ENCODE results near the gene CCL21.

CCL21 gene

GRCh38 chr9:34710023-34710422, at the start of gene CCL21:
Gene CCL21, minus strand, starts transcription at chr9:34710136. Its CDS starts 70 bp downstream, at chr9:34710066.
- ChIA-PET POLR2A (interaction anchor here (0.7 kb wide), 2 partner anchors 64 to 1716 kb away, joined by 4 read pairs; no protein-coding TSS in a partner anchor), CTCF (interaction anchor here (0.6 to 1.7 kb wide), 3 partner anchors 9 to 118 kb away, joined by 3 to 14 read pairs (median 3); no protein-coding TSS in a partner anchor)
- TF ChIP-seq GLI2 (tag by site-specific recombination; IDR thresholded peaks at IDR 0.05; ENCODE audit: borderline replicate concordance, low read depth) (no peak), ZFP37 (tag by site-specific recombination; IDR thresholded peaks at IDR 0.05) (no peak), ZNF302 (tag by site-specific recombination; IDR thresholded peaks at IDR 0.05; ENCODE audit: low read depth) (no peak), ZNF596 (tag by site-specific recombination; IDR thresholded peaks at IDR 0.05) (no peak), HOXC10 (CRISPR knock-in tag; IDR thresholded peaks at IDR 0.05) (no peak), GLI4 (tag by site-specific recombination; IDR thresholded peaks at IDR 0.05) (no peak)
- TF ChIP-seq, protein P1, sequence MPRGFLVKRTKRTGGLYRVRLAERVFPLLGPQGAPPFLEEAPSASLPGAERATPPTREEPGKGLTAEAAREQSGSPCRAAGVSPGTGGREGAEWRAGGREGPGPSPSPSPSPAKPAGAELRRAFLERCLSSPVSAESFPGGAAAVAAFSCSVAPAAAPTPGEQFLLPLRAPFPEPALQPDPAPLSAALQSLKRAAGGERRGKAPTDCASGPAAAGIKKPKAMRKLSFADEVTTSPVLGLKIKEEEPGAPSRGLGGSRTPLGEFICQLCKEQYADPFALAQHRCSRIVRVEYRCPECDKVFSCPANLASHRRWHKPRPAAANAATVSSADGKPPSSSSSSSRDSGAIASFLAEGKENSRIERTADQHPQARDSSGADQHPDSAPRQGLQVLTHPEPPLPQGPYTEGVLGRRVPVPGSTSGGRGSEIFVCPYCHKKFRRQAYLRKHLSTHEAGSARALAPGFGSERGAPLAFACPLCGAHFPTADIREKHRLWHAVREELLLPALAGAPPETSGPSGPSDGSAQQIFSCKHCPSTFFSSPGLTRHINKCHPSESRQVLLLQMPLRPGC (tag by site-specific recombination; IDR thresholded peaks at IDR 0.05), result no peak
- TF ChIP-seq, protein P2, sequence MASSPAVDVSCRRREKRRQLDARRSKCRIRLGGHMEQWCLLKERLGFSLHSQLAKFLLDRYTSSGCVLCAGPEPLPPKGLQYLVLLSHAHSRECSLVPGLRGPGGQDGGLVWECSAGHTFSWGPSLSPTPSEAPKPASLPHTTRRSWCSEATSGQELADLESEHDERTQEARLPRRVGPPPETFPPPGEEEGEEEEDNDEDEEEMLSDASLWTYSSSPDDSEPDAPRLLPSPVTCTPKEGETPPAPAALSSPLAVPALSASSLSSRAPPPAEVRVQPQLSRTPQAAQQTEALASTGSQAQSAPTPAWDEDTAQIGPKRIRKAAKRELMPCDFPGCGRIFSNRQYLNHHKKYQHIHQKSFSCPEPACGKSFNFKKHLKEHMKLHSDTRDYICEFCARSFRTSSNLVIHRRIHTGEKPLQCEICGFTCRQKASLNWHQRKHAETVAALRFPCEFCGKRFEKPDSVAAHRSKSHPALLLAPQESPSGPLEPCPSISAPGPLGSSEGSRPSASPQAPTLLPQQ (tag by site-specific recombination; IDR thresholded peaks at IDR 0.05), result no peak
- H3K36me3 ChIP-seq (ENCODE audit: control insufficient read depth in 2 of 2, insufficient read depth in 1 of 2, low read length in 2 of 2), result no peaks in the 10 kb centered on the region
- H3K9me3 ChIP-seq (ENCODE audit: control insufficient read depth, insufficient read depth, low read depth, low read length), result no peaks in the 10 kb centered on the region
- no peaks in the 10 kb centered on the region for H3K4me1 ChIP-seq (ENCODE audit: control insufficient read depth, insufficient read depth, low read length)
- no peak within 1 kb of the TSS for H3K27ac ChIP-seq (ENCODE audit: extremely low read depth, low read depth, low read length)
- H3K4me3 ChIP-seq (ENCODE audit: low read depth, low read length), result no peak within 1 kb of the TSS

DNA sequence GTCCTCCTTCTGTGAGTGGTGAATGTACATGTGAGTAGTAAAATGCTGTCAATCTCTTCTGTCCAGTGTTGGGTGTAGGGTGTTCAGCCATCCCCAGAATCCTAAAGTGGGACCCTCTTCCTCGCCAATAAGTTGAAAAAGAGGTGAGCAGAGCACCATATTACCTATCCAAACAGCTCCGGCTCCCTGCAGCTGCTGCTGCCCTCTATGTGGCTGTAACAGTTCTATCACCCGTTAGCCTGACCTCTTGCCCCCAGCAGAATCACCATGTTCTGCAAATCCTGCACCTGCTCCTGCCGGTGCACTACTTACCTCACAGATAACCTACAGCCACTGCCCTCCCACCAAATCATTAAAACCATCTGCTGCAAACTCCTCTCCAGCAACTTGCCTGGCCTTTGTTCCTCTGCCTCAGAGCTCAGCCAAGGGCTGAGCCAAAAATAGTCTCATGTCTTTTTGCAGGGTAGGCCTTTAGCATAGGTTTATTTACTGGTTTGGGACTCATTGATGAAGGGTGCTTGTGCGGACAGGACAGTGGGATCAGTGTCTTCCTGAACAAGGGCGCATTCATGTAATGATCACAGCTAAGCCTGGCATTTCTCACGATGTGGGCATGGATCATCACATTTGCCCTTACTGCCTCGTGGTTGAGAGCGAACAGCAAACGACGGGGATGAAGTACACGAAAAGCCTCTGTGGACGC, 49.6 kb upstream of the CCL21 start:
- CTCF ChIA-PET, result interaction anchor here (0.5 to 4.0 kb wide), 54 partner anchors 10 to 794 kb away, joined by 3 to 28 read pairs (median 4); partner anchors contain the start of gene FANCG
- Histone ChIP-seq H3K27ac (ENCODE audit: extremely low read depth, low read depth, low read length) (no peak overlapping the region), H3K4me1 (ENCODE audit: control insufficient read depth, insufficient read depth, low read length) (no peaks in the 10 kb centered on the region), H3K9me3 (ENCODE audit: control insufficient read depth, insufficient read depth, low read depth, low read length) (no peaks in the 10 kb centered on the region), H3K4me3 (ENCODE audit: low read depth, low read length) (no peak overlapping the region), H3K36me3 (ENCODE audit: control insufficient read depth in 2 of 2, insufficient read depth in 1 of 2, low read length in 2 of 2) (no peaks in the 10 kb centered on the region)
- POLR2A ChIA-PET, result interaction anchor here (0.7 kb wide), 1 partner anchor 292 kb away, joined by 3 read pairs; no protein-coding TSS in a partner anchor
- TF ChIP-seq, protein P3, sequence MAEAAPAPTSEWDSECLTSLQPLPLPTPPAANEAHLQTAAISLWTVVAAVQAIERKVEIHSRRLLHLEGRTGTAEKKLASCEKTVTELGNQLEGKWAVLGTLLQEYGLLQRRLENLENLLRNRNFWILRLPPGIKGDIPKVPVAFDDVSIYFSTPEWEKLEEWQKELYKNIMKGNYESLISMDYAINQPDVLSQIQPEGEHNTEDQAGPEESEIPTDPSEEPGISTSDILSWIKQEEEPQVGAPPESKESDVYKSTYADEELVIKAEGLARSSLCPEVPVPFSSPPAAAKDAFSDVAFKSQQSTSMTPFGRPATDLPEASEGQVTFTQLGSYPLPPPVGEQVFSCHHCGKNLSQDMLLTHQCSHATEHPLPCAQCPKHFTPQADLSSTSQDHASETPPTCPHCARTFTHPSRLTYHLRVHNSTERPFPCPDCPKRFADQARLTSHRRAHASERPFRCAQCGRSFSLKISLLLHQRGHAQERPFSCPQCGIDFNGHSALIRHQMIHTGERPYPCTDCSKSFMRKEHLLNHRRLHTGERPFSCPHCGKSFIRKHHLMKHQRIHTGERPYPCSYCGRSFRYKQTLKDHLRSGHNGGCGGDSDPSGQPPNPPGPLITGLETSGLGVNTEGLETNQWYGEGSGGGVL (tag by site-specific recombination; IDR thresholded peaks at IDR 0.05), result no peak
- TF ChIP-seq KLF1 (tag by site-specific recombination; IDR thresholded peaks at IDR 0.05), result no peak
- TF ChIP-seq ZFHX2 (tag by site-specific recombination; conservative IDR thresholded peaks at IDR 0.05), result no peak
- TF ChIP-seq ZBTB26 (tag by site-specific recombination; optimal IDR thresholded peaks at IDR 0.05), result no peak
- TF ChIP-seq ZNF600 (tag by site-specific recombination; IDR thresholded peaks at IDR 0.05), result no peak
- no peak for TF ChIP-seq ZBTB20 (tag by site-specific recombination; IDR thresholded peaks at IDR 0.05)
- TF ChIP-seq ZNF664 (tag by site-specific recombination; IDR thresholded peaks at IDR 0.05), result no peak
- TF ChIP-seq ZNF610 (tag by site-specific recombination; IDR thresholded peaks at IDR 0.05; ENCODE audit: borderline replicate concordance), result no peak
